GM23248 (cell line): ENCODE data around the gene LCORL. TPM values are rescaled to one million over a fixed set of nuclear protein-coding genes. Genes with fewer than 3 reads are reported as not detected.

ENCODE experiments used
- DNase-seq: peaks from one replicate; pipeline ENCODE4 v3.0.0-alpha.2; 2015
- H2AFZ ChIP-seq: fragments of 200-600 bp; sonication (generic); 2 replicates; pipeline ENCODE4 v1.6.1; 2016; ENCODE audit warnings: antibody characterized with exemption
- H3F3A ChIP-seq: fragments of 200-600 bp; sonication (generic); 2 replicates; pipeline ENCODE4 v1.6.1; 2016; ENCODE audit warnings: mild to moderate bottlenecking, antibody characterized with exemption, mixed run types; ENCODE audit not compliant: insufficient read depth
- H3K27ac ChIP-seq: fragments of 200-600 bp; sonication (generic); 2 replicates; pipeline ENCODE4 v1.5.1; 2016; ENCODE audit warnings: mild to moderate bottlenecking
- H3K27me3 ChIP-seq: fragments of 200-600 bp; sonication (generic); replicated peaks from 2 replicates; pipeline ENCODE4 v1.6.1; 2016; ENCODE audit warnings: mild to moderate bottlenecking; ENCODE audit not compliant: insufficient read depth
- H3K36me3 ChIP-seq: fragments of 200-600 bp; sonication (generic); 2 replicates; pipeline ENCODE4 v1.6.1; 2016; ENCODE audit warnings: low read depth, mild to moderate bottlenecking
- H3K4me1 ChIP-seq: fragments of 200-600 bp; sonication (generic); 2 replicates; pipeline ENCODE4 v1.6.1; 2016; ENCODE audit warnings: mild to moderate bottlenecking; ENCODE audit not compliant: insufficient read depth
- H3K4me2 ChIP-seq: fragments of 200-600 bp; sonication (generic); one replicate; pipeline ENCODE4 v1.6.1; 2016; ENCODE audit warnings: mild to moderate bottlenecking; ENCODE audit not compliant: unreplicated experiment
- H3K4me3 ChIP-seq: fragments of 200-600 bp; sonication (generic); 2 replicates; pipeline ENCODE4 v1.5.1; 2016; ENCODE audit warnings: mild to moderate bottlenecking
- H3K79me2 ChIP-seq: fragments of 200-600 bp; sonication (generic); 2 replicates; pipeline ENCODE4 v1.6.1; 2016; ENCODE audit warnings: mild to moderate bottlenecking; ENCODE audit not compliant: insufficient read depth
- H3K9ac ChIP-seq: fragments of 200-600 bp; sonication (generic); 2 replicates; pipeline ENCODE4 v1.6.1; 2016; ENCODE audit warnings: mild to moderate bottlenecking
- H3K9me2 ChIP-seq: fragments of 200-600 bp; sonication (generic); 2 replicates; pipeline ENCODE4 v1.6.1; 2016; ENCODE audit warnings: mixed run types, mild to moderate bottlenecking, moderate library complexity; ENCODE audit not compliant: insufficient read depth
- H3K9me3 ChIP-seq: fragments of 200-600 bp; sonication (generic); one replicate; pipeline ENCODE4 v1.6.1; 2017; ENCODE audit warnings: low read depth
- H4K20me1 ChIP-seq: fragments of 200-600 bp; sonication (generic); 2 replicates; pipeline ENCODE4 v1.6.0; 2016; ENCODE audit not compliant: insufficient read depth
- EZH2 ChIP-seq: fragments of 200-600 bp; sonication (generic); IDR thresholded peaks from 2 replicates; pipeline ENCODE4 v1.6.1; 2018; ENCODE audit warnings: antibody characterized with exemption, mild to moderate bottlenecking; ENCODE audit not compliant: insufficient read depth, poor library complexity, severe bottlenecking
- EZH2phosphoT487 ChIP-seq: fragments of 200-600 bp; sonication (generic); IDR thresholded peaks from 2 replicates; pipeline ENCODE4 v1.6.1; 2018; ENCODE audit warnings: antibody characterized with exemption, moderate library complexity, mild to moderate bottlenecking, low read depth; ENCODE audit not compliant: insufficient read depth
- WGBS, 2 experiments: methylation state at CpG; one replicate each; pipeline ENCODE4 v1.1.6; 2015 to 2017; ENCODE audit warnings: low lambda C conversion rate in 2 of 2, low coverage in 1 of 2; ENCODE audit errors: missing lambda C conversion rate in 2 of 2; 5-methylcytosine and 5-hydroxymethylcytosine counted together
- in situ Hi-C: fragments of 300-500 bp; cut with MboI; formaldehyde crosslinking; loops from 2 replicates; pipeline ENCODE4 v1.15.0; 2020
- polyA plus RNA-seq: library from polyadenylated mRNA; unstranded; fragments of >200 nt; fragmentation: Nextera tagmentation; extraction: Ambion mirVana; gene quantifications from 2 replicates; pipeline ENCODE4 v1.2.1, GENCODE V29; 2016
- total RNA-seq: library from RNA; depleted of rRNA; stranded (reverse); fragments of >200 nt; shearing (Covaris generic); gene quantifications from 2 replicates; pipeline ENCODE4 v1.2.3, GENCODE V29; 2014

Gene LCORL
- total and polyA plus RNA-seq, 2 experiments from 2014 or later = 5.0 to 6.2 TPM

DNA sequence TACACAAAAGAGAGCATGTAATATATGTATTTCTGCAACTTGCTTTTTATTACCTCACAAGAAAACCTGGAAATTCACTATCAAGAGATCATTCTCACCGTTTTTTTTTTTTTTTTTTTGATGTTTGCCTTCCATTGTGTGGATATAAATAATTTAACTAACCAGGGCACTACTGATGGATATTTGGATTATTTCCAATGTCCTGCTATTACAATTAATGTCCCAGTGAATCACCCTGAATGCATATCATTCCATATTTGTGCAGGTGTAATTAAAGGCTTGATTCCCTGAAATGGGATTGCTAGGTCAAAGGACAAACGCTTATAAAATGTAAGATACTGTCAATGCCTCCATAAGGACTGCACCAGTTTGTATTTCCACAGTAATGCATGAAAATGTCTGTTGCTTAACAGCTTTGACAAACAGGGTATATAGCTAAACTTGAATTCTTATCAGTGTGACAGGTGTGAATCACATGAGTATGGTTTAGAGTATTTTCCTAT lies 123.0 kb downstream of the LCORL start:
- no peak overlapping the region for H3K4me3 ChIP-seq
- H4K20me1 ChIP-seq = no peaks in the 10 kb centered on the region
- H3K9me2 ChIP-seq = no peaks in the 10 kb centered on the region
- no peaks in the 10 kb centered on the region for H3K27me3 ChIP-seq
- in situ Hi-C loops = no loop called here
- H3K79me2 ChIP-seq = no peaks in the 10 kb centered on the region
- DNase-seq = no peak
- H3K4me2 ChIP-seq = no peak overlapping the region
- H2AFZ ChIP-seq = no peak overlapping the region
- no peaks in the 10 kb centered on the region for H3K36me3 ChIP-seq
- 70 to 75% methylated on average over 2 of the region's 2 CpGs for WGBS, 2 experiments
- H3K4me1 ChIP-seq = no peaks in the 10 kb centered on the region
- no peaks in the 10 kb centered on the region for H3F3A ChIP-seq
- no peaks in the 10 kb centered on the region for H3K9me3 ChIP-seq
- H3K27ac ChIP-seq = no peak overlapping the region
- H3K9ac ChIP-seq = no peak overlapping the region
- no peak for TF ChIP-seq EZH2phosphoT487
- TF ChIP-seq EZH2 = no peak

DNA sequence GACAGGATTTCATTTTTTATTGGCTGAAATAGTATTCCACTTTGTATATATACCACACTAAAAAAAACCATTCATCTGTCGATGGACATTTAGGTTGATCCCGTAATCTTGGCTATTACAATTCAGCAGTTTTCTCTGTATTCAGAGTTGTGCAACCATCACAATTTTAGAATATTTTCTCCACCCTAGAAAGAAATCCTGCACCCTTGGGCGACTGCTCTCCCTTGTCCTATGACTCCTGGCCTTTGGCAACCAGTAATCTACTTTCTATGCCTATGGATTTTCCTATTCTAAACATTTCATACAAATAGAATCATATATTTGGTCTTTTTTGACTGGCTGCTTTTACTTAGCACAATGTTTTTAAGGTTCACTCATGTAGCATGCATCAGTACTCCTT lies 126.1 kb downstream of the LCORL start:
- no peaks in the 10 kb centered on the region for H3K9me3 ChIP-seq
- no peak overlapping the region for H3K27ac ChIP-seq
- no peak overlapping the region for H2AFZ ChIP-seq
- DNase-seq = no peak
- H3K9me2 ChIP-seq = no peaks in the 10 kb centered on the region
- no peaks in the 10 kb centered on the region for H3K27me3 ChIP-seq
- no peak overlapping the region for H3K9ac ChIP-seq
- H3F3A ChIP-seq = no peaks in the 10 kb centered on the region
- no peaks in the 10 kb centered on the region for H3K4me1 ChIP-seq
- no peaks in the 10 kb centered on the region for H4K20me1 ChIP-seq
- TF ChIP-seq EZH2phosphoT487 = no peak
- no peak for TF ChIP-seq EZH2
- WGBS, 2 experiments = 97 to 100% methylated on average over 3 of the region's 3 CpGs
- H3K4me2 ChIP-seq = no peak overlapping the region
- H3K36me3 ChIP-seq = no peaks in the 10 kb centered on the region
- in situ Hi-C loops = no loop called here
- H3K79me2 ChIP-seq = no peaks in the 10 kb centered on the region
- no peak overlapping the region for H3K4me3 ChIP-seq

DNA sequence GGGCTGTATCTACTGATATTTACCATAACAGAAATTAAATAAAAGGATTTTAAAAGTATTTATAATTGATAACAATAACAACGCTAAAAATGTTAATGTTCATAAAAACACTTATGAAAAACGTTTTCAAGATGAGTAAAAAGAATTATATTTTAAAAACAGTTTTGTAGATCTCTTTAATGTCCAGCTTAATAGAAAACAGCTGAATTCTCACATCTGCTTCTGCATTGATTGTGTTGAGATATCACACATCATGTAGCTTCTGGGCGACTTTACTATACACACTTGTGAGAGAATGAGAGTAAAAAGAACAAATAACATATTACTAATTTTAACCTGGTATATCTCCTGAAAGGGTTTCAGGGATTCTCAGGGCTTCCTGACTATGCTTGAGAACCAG lies 127.1 kb downstream of the LCORL start:
- no peaks in the 10 kb centered on the region for H3K36me3 ChIP-seq
- H3K27ac ChIP-seq = no peak overlapping the region
- 57 to 61% methylated on average over 3 of the region's 3 CpGs for WGBS, 2 experiments

DNA sequence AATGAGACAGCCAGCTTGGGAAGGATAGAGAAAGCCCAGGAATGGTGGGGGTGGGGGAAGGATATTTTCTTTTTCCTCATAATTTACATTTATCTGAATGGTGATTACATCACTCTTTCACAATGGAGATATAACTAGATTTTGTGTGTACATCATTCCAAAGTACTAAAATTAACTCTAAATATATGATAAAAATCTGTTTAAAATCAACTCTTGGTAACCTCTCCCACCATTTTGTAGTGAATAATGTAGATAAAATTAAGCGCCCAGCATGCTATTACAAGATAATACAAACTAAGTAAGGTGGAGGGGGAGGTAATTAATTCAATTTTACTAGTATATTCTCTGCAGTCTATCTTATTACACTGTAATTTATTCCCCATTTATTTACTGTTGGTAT lies 131.9 kb downstream of the LCORL start:
- Histone ChIP-seq H3K4me3 (no peak overlapping the region), H3K9ac (no peak overlapping the region), H3K27me3 (no peaks in the 10 kb centered on the region), H3K4me2 (no peak overlapping the region), H3F3A (no peaks in the 10 kb centered on the region), H3K4me1 (no peaks in the 10 kb centered on the region), H4K20me1 (no peaks in the 10 kb centered on the region), H3K79me2 (no peaks in the 10 kb centered on the region), H2AFZ (no peak overlapping the region), H3K9me3 (no peaks in the 10 kb centered on the region), H3K36me3 (no peaks in the 10 kb centered on the region), H3K9me2 (0 out of 2 replicates have a peak, but pooled peaks cover 2% of the 10 kb centered on the region), H3K27ac (no peak overlapping the region)
- no peak for TF ChIP-seq EZH2
- no peak for TF ChIP-seq EZH2phosphoT487
- no peak for DNase-seq
- in situ Hi-C loops = no loop called here
- WGBS, 2 experiments = 100% methylated on average over 1 of the region's 1 CpG

More for the DNA sequence above, 127.1 kb downstream of the LCORL start:
- Histone ChIP-seq H3K4me2 (no peak overlapping the region), H4K20me1 (no peaks in the 10 kb centered on the region), H3K79me2 (no peaks in the 10 kb centered on the region), H3K4me3 (no peak overlapping the region), H3K9me2 (0 out of 2 replicates have a peak, but pooled peaks cover under 1% of the 10 kb centered on the region), H3K9me3 (no peaks in the 10 kb centered on the region), H2AFZ (no peak overlapping the region), H3K9ac (no peak overlapping the region), H3F3A (no peaks in the 10 kb centered on the region), H3K27me3 (no peaks in the 10 kb centered on the region), H3K4me1 (no peaks in the 10 kb centered on the region)
- DNase-seq = no peak
- TF ChIP-seq EZH2 (no peak), EZH2phosphoT487 (no peak)
- in situ Hi-C loops = no loop called here

DNA sequence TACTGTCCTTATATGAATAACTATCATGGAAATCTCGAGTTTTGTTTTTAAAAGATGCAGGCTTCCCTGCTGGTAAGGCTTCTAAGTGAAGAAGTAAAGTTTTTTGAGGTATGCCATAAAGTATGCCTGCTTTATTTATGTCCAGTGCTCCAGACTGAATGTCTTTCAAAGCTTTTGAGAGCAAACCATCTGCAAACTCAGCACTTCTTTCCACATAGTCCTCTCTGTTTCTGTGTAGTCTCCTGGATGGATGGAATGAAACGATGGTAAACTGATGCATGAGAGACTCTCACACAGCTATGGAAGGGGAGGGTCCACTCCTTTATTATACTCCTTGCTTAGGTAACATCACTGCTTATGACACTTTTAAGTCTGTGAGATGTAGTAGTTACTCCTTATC lies 137.0 kb downstream of the LCORL start:
- no peaks in the 10 kb centered on the region for H3K27me3 ChIP-seq
- no peak for DNase-seq
- H3F3A ChIP-seq = no peaks in the 10 kb centered on the region
- no peaks in the 10 kb centered on the region for H4K20me1 ChIP-seq
- 94 to 100% methylated on average over 2 of the region's 2 CpGs for WGBS, 2 experiments
- no peak overlapping the region for H2AFZ ChIP-seq
- H3K4me1 ChIP-seq = peaks cover 6% of the 10 kb centered on the region; the same call in 1 of the 2 replicates
- no peak overlapping the region for H3K9ac ChIP-seq
- TF ChIP-seq EZH2phosphoT487 (no peak), EZH2 (no peak)
- H3K27ac ChIP-seq = no peak overlapping the region
- H3K9me3 ChIP-seq = no peaks in the 10 kb centered on the region
- H3K4me2 ChIP-seq = no peak overlapping the region
- no peak overlapping the region for H3K4me3 ChIP-seq
- 0 out of 2 replicates have a peak, but pooled peaks cover 2% of the 10 kb centered on the region for H3K9me2 ChIP-seq
- no peaks in the 10 kb centered on the region for H3K79me2 ChIP-seq
- H3K36me3 ChIP-seq = no peaks in the 10 kb centered on the region
- in situ Hi-C loops = no loop called here
